ENCODE results near the gene ANKRD36C. TPM values are rescaled to one million over a fixed set of nuclear protein-coding genes. Genes with fewer than 3 reads are reported as not detected.
"Not testable (repeated sequence)": the region's sequence is repeated elsewhere in the genome, so short reads cannot be mapped to it uniquely, and the experiment has no call there.

The ANKRD36C gene
- 30.7 TPM for polyA plus RNA-seq (ENCODE audit: insufficient read length)

- DNase-seq (ENCODE audit: low read depth): not testable (repeated sequence)
Measured at GRCh38 chr2:95991351-95992094, at the start of gene ANKRD36C. Gene ANKRD36C, minus strand, starts transcription at chr2:95991824. Its CDS starts 116 bp downstream, at chr2:95991708.

GRCh38 chr2:96035554-96035953, 43.9 kb upstream of the ANKRD36C start:
- not testable (repeated sequence) for DNase-seq (ENCODE audit: low read depth)

GRCh38 chr2:96034792-96035191, 43.2 kb upstream of the ANKRD36C start, which contains the start of gene GPAT2:
Gene GPAT2, minus strand, starts transcription at chr2:96034916. Its CDS starts 2,557 bp downstream, at chr2:96032359.
- not testable (repeated sequence) for DNase-seq (ENCODE audit: low read depth)

- DNase-seq (ENCODE audit: low read depth): not testable (repeated sequence)
Measured at GRCh38 chr2:96033997-96034396, 42.4 kb upstream of the ANKRD36C start.

- DNase-seq (ENCODE audit: low read depth): not testable (repeated sequence)
Measured at GRCh38 chr2:96027725-96028325, 36.2 kb upstream of the ANKRD36C start.

GRCh38 chr2:96025755-96026154, 34.1 kb upstream of the ANKRD36C start:
- DNase-seq (ENCODE audit: low read depth): not testable (repeated sequence)

GRCh38 chr2:96025194-96025492, 33.5 kb upstream of the ANKRD36C start:
- peak; percentile 6 for DNase-seq (ENCODE audit: low read depth)

GRCh38 chr2:96024336-96025193, 32.9 kb upstream of the ANKRD36C start:
- DNase-seq (ENCODE audit: low read depth): no peak

GRCh38 chr2:96023701-96024100, 32.1 kb upstream of the ANKRD36C start:
- not testable (repeated sequence) for DNase-seq (ENCODE audit: low read depth)

GRCh38 chr2:96022701-96023447, 31.2 kb upstream of the ANKRD36C start:
- peak; percentile 35 for DNase-seq (ENCODE audit: low read depth)

- not testable (repeated sequence) for DNase-seq (ENCODE audit: low read depth)
Measured at GRCh38 chr2:96022126-96022525, 30.5 kb upstream of the ANKRD36C start.

- DNase-seq (ENCODE audit: low read depth): not testable (repeated sequence)
Measured at GRCh38 chr2:96021142-96021541, 29.5 kb upstream of the ANKRD36C start.

GRCh38 chr2:96019909-96020590, 28.4 kb upstream of the ANKRD36C start:
- not testable (repeated sequence) for DNase-seq (ENCODE audit: low read depth)

GRCh38 chr2:96016321-96016720, 24.7 kb upstream of the ANKRD36C start:
- DNase-seq (ENCODE audit: low read depth): not testable (repeated sequence)

GRCh38 chr2:96012792-96013264, 21.2 kb upstream of the ANKRD36C start:
- not testable (repeated sequence) for DNase-seq (ENCODE audit: low read depth)

GRCh38 chr2:96012086-96012791, 20.6 kb upstream of the ANKRD36C start:
- not testable (repeated sequence) for DNase-seq (ENCODE audit: low read depth)

- not testable (repeated sequence) for DNase-seq (ENCODE audit: low read depth)
Measured at GRCh38 chr2:96011129-96011455, 19.5 kb upstream of the ANKRD36C start.

GRCh38 chr2:96010320-96011128, 18.9 kb upstream of the ANKRD36C start:
- DNase-seq (ENCODE audit: low read depth): peak; percentile 41

- not testable (repeated sequence) for DNase-seq (ENCODE audit: low read depth)
Measured at GRCh38 chr2:96009833-96010232, 18.2 kb upstream of the ANKRD36C start.

Data from forelimb muscle (tissue), 1 donor.